Liver (tissue), 9 donors: ENCODE data around the gene EEIG1. TPM values are rescaled to one million over a fixed set of nuclear protein-coding genes. Genes with fewer than 3 reads are reported as not detected.

Source experiments
- DNase-seq: peaks from one replicate; pipeline ENCODE4 v3.0.0-alpha.2; 2017; ENCODE audit warnings: low spot score
- H3K27ac ChIP-seq, 2 donors: one replicate each; pipeline ENCODE4 v1.7.0; 2013; ENCODE audit warnings: inconsistent platforms in 2 of 2, low read length in 2 of 2, control low read depth in 1 of 2, low read depth in 1 of 2, mild to moderate bottlenecking in 1 of 2
- H3K27me3 ChIP-seq, 4 donors: one replicate each; pipeline versions ENCODE4 v1.6.1 to v1.7.0; 2013; ENCODE audit warnings: low read length in 3 of 4, inconsistent platforms in 1 of 4, mild to moderate bottlenecking in 1 of 4, moderate library complexity in 1 of 4; ENCODE audit not compliant: control insufficient read depth in 4 of 4, insufficient read depth in 4 of 4
- H3K36me3 ChIP-seq, 4 donors: one replicate each; pipeline versions ENCODE4 v1.6.1 to v1.7.0; 2013; ENCODE audit warnings: low read length in 3 of 4, mild to moderate bottlenecking in 3 of 4, low read depth in 1 of 4, moderate library complexity in 1 of 4; ENCODE audit not compliant: control insufficient read depth in 4 of 4, insufficient read depth in 3 of 4
- H3K4me1 ChIP-seq, 4 donors: one replicate each; pipeline versions ENCODE4 v1.6.1 to v1.7.0; 2013; ENCODE audit warnings: low read length in 3 of 4, mild to moderate bottlenecking in 3 of 4, moderate library complexity in 1 of 4; ENCODE audit not compliant: control insufficient read depth in 4 of 4, insufficient read depth in 4 of 4
- H3K4me3 ChIP-seq, 3 donors: one replicate each; pipeline versions ENCODE4 v1.6.1 to v1.7.0; 2013; ENCODE audit warnings: low read length in 3 of 3, control low read depth in 1 of 3, low read depth in 1 of 3, mild to moderate bottlenecking in 1 of 3
- H3K9ac ChIP-seq, 2 donors: one replicate each; pipeline ENCODE4 v1.7.0; 2013; ENCODE audit warnings: low read length in 2 of 2, mild to moderate bottlenecking in 2 of 2, moderate library complexity in 2 of 2, control low read depth in 1 of 2, low read depth in 1 of 2
- H3K9me3 ChIP-seq, 4 donors: one replicate each; pipeline versions ENCODE4 v1.6.1 to v1.7.0; 2013; ENCODE audit warnings: low read length in 3 of 4; ENCODE audit not compliant: control insufficient read depth in 4 of 4
- EGR1 ChIP-seq, 2 donors: IDR thresholded peaks; 2 replicates each; pipeline ENCODE4 v1.6.1; 2016 to 2018; ENCODE audit warnings: antibody characterized with exemption in 2 of 2, low read depth in 2 of 2
- FOXA1 ChIP-seq: IDR thresholded peaks from 2 replicates; pipeline ENCODE4 v1.6.1; 2016; ENCODE audit warnings: antibody characterized with exemption
- FOXA2 ChIP-seq: IDR thresholded peaks from 2 replicates; pipeline ENCODE4 v1.6.1; 2016; ENCODE audit warnings: antibody characterized with exemption
- GABPA ChIP-seq, 2 donors: IDR thresholded peaks in 1 of 2; conservative IDR thresholded peaks in 1 of 2; 2 replicates each; pipeline ENCODE4 v1.6.1; 2016; ENCODE audit warnings: antibody characterized with exemption in 2 of 2, mild to moderate bottlenecking in 1 of 2, moderate library complexity in 1 of 2
- HNF4A ChIP-seq, 2 donors: conservative IDR thresholded peaks; 2 replicates each; pipeline ENCODE4 v1.6.1; 2016; ENCODE audit warnings: antibody characterized with exemption in 2 of 2, mild to moderate bottlenecking in 2 of 2
- HNF4G ChIP-seq: IDR thresholded peaks from 2 replicates; pipeline ENCODE4 v1.6.1; 2016; ENCODE audit warnings: antibody characterized with exemption
- JUND ChIP-seq, 2 donors: IDR thresholded peaks; 2 replicates each; pipeline ENCODE4 v1.6.1; 2016; ENCODE audit warnings: antibody characterized with exemption in 2 of 2
- NR2F2 ChIP-seq: IDR thresholded peaks from 2 replicates; pipeline ENCODE4 v1.6.1; 2016; ENCODE audit warnings: antibody characterized with exemption
- RAD21 ChIP-seq, 2 donors: IDR thresholded peaks; 2 replicates each; pipeline ENCODE4 v1.6.1; 2016; ENCODE audit warnings: antibody characterized with exemption in 2 of 2, mild to moderate bottlenecking in 2 of 2
- REST ChIP-seq: IDR thresholded peaks from 2 replicates; pipeline ENCODE4 v1.6.1; 2016; ENCODE audit warnings: antibody characterized with exemption, mild to moderate bottlenecking
- RXRA ChIP-seq, 2 donors: IDR thresholded peaks; 2 replicates each; pipeline ENCODE4 v1.6.1; 2017 to 2018; ENCODE audit warnings: antibody characterized with exemption in 2 of 2, mild to moderate bottlenecking in 1 of 2
- SP1 ChIP-seq: IDR thresholded peaks from 2 replicates; pipeline ENCODE4 v1.6.1; 2018; ENCODE audit warnings: antibody characterized with exemption, mild to moderate bottlenecking
- TAF1 ChIP-seq: conservative IDR thresholded peaks from 2 replicates; pipeline ENCODE4 v1.6.1; 2016; ENCODE audit warnings: antibody characterized with exemption, mild to moderate bottlenecking
- YY1 ChIP-seq: IDR thresholded peaks from 2 replicates; pipeline ENCODE4 v1.6.1; 2016; ENCODE audit warnings: antibody characterized with exemption, mild to moderate bottlenecking
- WGBS: extraction: QIAGEN DNeasy Blood & Tissue Kit; methylation state at CpG from one replicate; pipeline ENCODE4 v1.1.7; 2013; 5-methylcytosine and 5-hydroxymethylcytosine counted together
- polyA plus RNA-seq, 2 donors: library from polyadenylated mRNA; stranded (reverse) in 1 of 2; unstranded in 1 of 2; fragments of 200-250 nt in 1 of 2; fragments of >200 nt in 1 of 2; fragmentation: Nextera tagmentation in 1 of 2; extraction: Ambion mirVana in 1 of 2; gene quantifications; one replicate each; pipeline versions ENCODE4 v1.2.1 to v1.2.3, GENCODE V29; 2013 to 2015
- total RNA-seq, 2 donors: library from RNA; depleted of rRNA; stranded (reverse); fragments of >200 nt; gene quantifications; one replicate each; pipeline ENCODE4 v1.2.3, GENCODE V29; 2014
- TF ChIP-seq, protein P1 (sequence below): fragments of 150-350 bp; IDR thresholded peaks from 2 replicates; pipeline ENCODE4 v1.5.1; 2017; ENCODE audit warnings: improper control_type of control experiment, low read depth, low read length; ENCODE audit not compliant: missing input control
- TF ChIP-seq, protein P2 (sequence below): IDR thresholded peaks from 2 replicates; pipeline ENCODE4 v1.6.1; 2016; ENCODE audit warnings: antibody characterized with exemption
- TF ChIP-seq, protein P3 (sequence below): IDR thresholded peaks from 2 replicates; pipeline ENCODE4 v1.6.1; 2016; ENCODE audit warnings: antibody characterized with exemption
- TF ChIP-seq, protein P4 (sequence below): IDR thresholded peaks from 2 replicates; pipeline ENCODE4 v1.6.1; 2016; ENCODE audit warnings: antibody characterized with exemption
- donor health status: healthy.
- donor health status: healthy.
- donor health status: healthy.
- donor health status: healthy.
- donor health status: healthy.

EEIG1 gene
- total and polyA plus RNA-seq, 4 donors = 4.9 to 14.3 (median 8.9) TPM

- H3K9ac ChIP-seq = peak overlapping the region in 1 of 2 donors; percentile 69
- TF ChIP-seq FOXA2 = no peak
- peak; percentile 78 for TF ChIP-seq YY1
- TF ChIP-seq HNF4G = no peak
- TF ChIP-seq, protein P1, sequence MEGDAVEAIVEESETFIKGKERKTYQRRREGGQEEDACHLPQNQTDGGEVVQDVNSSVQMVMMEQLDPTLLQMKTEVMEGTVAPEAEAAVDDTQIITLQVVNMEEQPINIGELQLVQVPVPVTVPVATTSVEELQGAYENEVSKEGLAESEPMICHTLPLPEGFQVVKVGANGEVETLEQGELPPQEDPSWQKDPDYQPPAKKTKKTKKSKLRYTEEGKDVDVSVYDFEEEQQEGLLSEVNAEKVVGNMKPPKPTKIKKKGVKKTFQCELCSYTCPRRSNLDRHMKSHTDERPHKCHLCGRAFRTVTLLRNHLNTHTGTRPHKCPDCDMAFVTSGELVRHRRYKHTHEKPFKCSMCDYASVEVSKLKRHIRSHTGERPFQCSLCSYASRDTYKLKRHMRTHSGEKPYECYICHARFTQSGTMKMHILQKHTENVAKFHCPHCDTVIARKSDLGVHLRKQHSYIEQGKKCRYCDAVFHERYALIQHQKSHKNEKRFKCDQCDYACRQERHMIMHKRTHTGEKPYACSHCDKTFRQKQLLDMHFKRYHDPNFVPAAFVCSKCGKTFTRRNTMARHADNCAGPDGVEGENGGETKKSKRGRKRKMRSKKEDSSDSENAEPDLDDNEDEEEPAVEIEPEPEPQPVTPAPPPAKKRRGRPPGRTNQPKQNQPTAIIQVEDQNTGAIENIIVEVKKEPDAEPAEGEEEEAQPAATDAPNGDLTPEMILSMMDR = no peak
- TF ChIP-seq, protein P2, sequence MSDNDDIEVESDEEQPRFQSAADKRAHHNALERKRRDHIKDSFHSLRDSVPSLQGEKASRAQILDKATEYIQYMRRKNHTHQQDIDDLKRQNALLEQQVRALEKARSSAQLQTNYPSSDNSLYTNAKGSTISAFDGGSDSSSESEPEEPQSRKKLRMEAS = peak; percentile 75
- peak; percentile 86 for TF ChIP-seq SP1
- TF ChIP-seq JUND (IDR thresholded peaks at IDR 0.05) = peak; percentile 87 to 95
- peak; percentile 79 to 98 for TF ChIP-seq RXRA (IDR thresholded peaks at IDR 0.05)
- peak; percentile 30 for TF ChIP-seq NR2F2
- TF ChIP-seq RAD21 (IDR thresholded peaks at IDR 0.05) = peak; percentile 35 to 51
- TF ChIP-seq TAF1 = no peak
- TF ChIP-seq, protein P3, sequence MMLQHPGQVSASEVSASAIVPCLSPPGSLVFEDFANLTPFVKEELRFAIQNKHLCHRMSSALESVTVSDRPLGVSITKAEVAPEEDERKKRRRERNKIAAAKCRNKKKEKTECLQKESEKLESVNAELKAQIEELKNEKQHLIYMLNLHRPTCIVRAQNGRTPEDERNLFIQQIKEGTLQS = peak; percentile 62
- peak in 1 of 2 donors; percentile 55 for TF ChIP-seq EGR1 (IDR thresholded peaks at IDR 0.05; ENCODE audit: low read depth in 2 of 2)
- TF ChIP-seq REST = peak; percentile 82
- peak in 1 of 2 donors; percentile 38 for TF ChIP-seq GABPA (IDR thresholded peaks at IDR 0.05 in 1 of 2, conservative IDR thresholded peaks at IDR 0.05 in 1 of 2)
- TF ChIP-seq, protein P4, sequence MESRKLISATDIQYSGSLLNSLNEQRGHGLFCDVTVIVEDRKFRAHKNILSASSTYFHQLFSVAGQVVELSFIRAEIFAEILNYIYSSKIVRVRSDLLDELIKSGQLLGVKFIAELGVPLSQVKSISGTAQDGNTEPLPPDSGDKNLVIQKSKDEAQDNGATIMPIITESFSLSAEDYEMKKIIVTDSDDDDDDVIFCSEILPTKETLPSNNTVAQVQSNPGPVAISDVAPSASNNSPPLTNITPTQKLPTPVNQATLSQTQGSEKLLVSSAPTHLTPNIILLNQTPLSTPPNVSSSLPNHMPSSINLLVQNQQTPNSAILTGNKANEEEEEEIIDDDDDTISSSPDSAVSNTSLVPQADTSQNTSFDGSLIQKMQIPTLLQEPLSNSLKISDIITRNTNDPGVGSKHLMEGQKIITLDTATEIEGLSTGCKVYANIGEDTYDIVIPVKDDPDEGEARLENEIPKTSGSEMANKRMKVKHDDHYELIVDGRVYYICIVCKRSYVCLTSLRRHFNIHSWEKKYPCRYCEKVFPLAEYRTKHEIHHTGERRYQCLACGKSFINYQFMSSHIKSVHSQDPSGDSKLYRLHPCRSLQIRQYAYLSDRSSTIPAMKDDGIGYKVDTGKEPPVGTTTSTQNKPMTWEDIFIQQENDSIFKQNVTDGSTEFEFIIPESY = peak; percentile 84
- peak; percentile 71 to 87 for TF ChIP-seq HNF4A (conservative IDR thresholded peaks at IDR 0.05)
- TF ChIP-seq FOXA1 = peak; percentile 61
- peak overlapping the region; percentile 92 to 96 for H3K27ac ChIP-seq
- H3K4me3 ChIP-seq = no peak overlapping the region
- H3K27me3 ChIP-seq = no peaks in the 10 kb centered on the region
- peak; percentile 34 for DNase-seq
- peaks cover 14 to 51% (median 37%) of the 10 kb centered on the region in 4 donors for H3K4me1 ChIP-seq
- H3K9me3 ChIP-seq = no peaks in the 10 kb centered on the region
- 30% methylated on average over 9 of the region's 9 CpGs for WGBS
- no peaks in the 10 kb centered on the region for H3K36me3 ChIP-seq
Observed at GRCh38 chr9:127987103-127987614, 6.4 kb upstream of the EEIG1 start.
